HG03108 (cell line): ENCODE measurements around the gene GSTA5.
"Not testable (repeated sequence)": the region's sequence is repeated elsewhere in the genome, so short reads cannot be mapped to it uniquely, and the experiment has no call there.

Experiments
- ATAC-seq: cut with Tn5 transposase; IDR thresholded peaks from one replicate; pipeline ENCODE4 v1.9.1; 2021; ENCODE audit warnings: moderate library complexity; ENCODE audit not compliant: unreplicated experiment

Gene GSTA5

GRCh38 chr6:52794366-52794765 is 46.2 kb downstream of the GSTA5 start:
- not testable (repeated sequence) for ATAC-seq

DNA sequence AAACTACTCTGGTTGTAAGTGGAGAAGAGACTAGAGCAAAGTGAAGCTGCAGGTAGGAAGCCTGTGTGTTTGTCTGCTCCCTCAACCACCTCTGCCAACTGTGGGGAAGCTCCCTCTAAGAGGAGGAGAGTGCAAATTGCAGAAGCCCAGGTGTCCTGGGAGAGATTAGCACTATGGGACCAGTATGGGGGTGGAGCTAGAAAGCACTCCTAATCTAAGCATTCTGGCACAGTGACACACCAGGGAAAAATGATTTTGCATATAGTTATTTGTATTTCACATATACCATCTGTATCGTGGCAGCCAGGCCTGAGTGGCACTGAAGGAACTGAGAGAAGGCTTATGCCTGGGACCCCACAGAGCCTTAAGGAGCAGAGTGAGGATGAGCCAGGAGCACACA is 49.8 kb downstream of the GSTA5 start:
- no peak for ATAC-seq

DNA sequence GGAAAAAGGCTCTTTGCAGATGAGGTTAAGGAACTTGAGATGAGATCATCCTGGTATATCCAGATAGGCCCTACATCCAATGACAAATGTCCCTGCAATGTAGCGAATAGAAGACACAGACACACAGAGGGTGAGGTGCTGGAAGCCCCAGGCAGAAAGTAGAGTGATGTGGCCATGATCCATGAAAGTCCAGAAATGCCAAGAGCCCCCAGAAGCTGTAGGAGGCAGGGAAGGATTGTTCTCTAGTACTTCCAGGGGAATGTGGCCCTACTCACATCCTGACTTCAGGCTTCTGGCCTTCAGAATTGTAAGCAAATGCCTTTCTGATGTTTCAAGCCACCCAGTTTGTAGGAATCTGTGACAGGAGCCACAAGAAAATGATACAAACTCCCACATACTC is 51.0 kb downstream of the GSTA5 start:
- ATAC-seq: not testable (repeated sequence)

GRCh38 chr6:52788478-52788877 is 52.1 kb downstream of the GSTA5 start:
- ATAC-seq: no peak

GRCh38 chr6:52787917-52788316 is 52.7 kb downstream of the GSTA5 start:
- no peak for ATAC-seq

DNA sequence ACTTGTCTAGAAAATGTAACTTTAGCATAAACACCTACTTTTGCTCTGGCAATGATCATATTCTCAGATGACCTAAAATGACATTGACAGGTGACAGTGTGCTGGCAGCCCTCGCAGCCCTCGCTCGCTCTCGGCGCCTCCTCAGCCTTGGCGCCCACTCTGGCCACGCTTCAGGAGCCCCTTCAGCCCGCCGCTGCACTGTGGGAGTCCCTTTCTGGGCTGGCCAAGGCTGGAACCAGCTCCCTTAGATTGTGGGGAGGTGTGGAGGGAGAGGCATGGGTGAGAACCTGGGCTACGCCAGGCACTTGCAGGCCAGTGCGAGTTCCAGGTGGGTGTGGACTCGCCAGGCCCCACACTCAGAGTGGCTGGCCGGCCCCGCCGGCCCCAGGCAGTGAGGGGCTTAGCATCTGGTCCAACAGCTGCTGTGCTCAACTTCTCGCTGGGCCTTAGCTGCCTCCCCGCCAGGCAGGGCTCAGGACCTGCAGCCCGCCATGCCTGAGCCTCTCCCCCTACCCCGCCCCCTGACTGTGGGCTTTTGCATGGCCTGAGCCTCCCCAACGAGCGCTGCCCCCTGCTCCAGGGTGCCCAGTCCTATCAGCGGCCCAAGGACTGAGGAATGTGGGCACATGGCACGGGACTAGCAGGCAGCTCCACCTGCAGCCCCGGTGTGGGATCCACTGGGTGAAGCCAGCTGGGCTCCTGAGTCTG is 54.2 kb downstream of the GSTA5 start:
- ATAC-seq: no peak

DNA sequence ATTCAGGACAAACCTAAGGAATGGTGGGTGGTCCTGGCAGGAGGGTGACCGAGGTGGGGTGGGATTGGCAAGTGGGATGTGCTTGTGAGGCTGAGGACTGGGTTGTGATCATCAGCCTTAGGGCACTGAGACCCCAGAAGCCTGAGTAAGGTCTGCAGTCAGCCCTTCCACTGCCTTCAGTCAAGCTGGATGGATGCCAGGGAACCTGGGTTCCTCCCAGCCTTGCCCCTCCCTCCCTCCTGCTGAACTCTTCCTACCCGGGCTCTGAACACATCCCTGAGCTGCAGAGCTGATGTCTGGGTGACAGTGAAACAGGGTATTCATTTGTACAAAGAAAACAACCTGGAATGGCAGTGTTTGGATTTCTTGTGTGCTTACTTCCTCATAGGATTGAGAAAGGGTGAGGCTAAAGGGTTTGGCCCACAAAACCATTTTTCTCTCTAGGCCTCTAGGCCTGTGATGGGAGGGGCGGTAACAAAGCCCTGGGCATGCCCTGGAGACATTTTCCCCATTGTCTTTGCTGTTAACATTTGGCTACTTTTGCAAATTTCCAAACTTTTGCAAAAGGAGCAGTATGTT is 57.8 kb downstream of the GSTA5 start:
- ATAC-seq: not testable (repeated sequence)

GRCh38 chr6:52782209-52782608 is 58.4 kb downstream of the GSTA5 start:
- not testable (repeated sequence) for ATAC-seq
